Liver (tissue), 2 donors: ENCODE measurements around the gene RNF187.

Experiments used
- HNF4A ChIP-seq, 2 donors: conservative IDR thresholded peaks; 2 replicates each; pipeline ENCODE4 v1.6.1; 2016; ENCODE audit warnings: antibody characterized with exemption in 2 of 2, mild to moderate bottlenecking in 2 of 2
- TAF1 ChIP-seq: conservative IDR thresholded peaks from 2 replicates; pipeline ENCODE4 v1.6.1; 2016; ENCODE audit warnings: antibody characterized with exemption, mild to moderate bottlenecking
- donor health status: healthy.

DNA sequence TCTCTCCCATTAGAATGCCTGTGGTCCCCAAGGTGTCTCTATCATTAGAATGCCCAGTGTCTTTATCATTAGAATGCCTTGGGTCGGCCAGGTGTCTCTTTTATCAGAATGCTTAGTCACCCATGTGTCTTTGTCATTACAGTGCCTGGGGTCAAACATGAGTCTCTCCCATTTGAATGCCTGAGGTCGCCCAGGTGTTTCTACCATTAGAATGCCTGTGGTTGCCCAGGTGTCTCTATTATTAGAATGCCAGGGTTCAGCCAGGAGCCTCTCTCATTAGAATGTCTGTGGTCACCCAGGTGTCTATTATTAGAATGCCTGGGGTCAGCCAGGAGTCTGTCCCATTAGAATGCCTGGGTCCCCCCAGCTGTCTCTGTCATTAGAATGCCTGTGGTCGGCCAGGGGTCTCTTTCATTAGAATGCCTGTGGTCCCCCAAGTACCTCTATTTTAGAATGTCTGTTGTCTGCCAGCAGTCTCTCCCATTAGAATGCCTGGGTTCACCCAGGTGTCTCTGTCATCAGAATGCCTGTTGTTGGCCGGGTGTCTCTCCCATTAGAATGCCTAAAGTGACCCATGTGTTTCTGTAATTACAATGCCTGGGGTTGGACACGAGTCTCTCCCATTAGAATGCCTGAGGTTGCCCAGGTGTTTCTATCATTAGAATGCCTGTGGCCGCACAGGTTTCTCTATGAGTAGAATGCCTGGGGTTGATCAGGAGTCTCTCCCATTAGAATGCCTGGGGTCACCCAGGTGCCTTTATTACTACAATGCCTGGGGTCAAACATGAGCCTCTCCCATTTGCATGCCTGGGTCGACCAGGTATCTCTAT lies 57.1 kb downstream of the RNF187 start:
- no peak for TF ChIP-seq HNF4A (conservative IDR thresholded peaks at IDR 0.05)
- TF ChIP-seq TAF1: no peak
